Inflammatory macrophage (primary cell): ENCODE measurements around the gene COX6A1.
A peak's percentile ranks its signal among the peaks of the same experiment; 100 is the strongest.

Experiments used
- DNase-seq, 2 donors: peaks; one replicate each; pipeline ENCODE4 v3.0.0-alpha.2; 2020 to 2022
- total RNA-seq, 18 experiments: gene quantifications; one replicate each; lab custom pipeline; 2026; ENCODE audit warnings: mixed read lengths in 6 of 18, inconsistent platforms in 2 of 18; lab: John Stamatoyannopoulos, UW

Gene COX6A1
- 21.3 to 58.4 (median 42.4) reads per million in 18 experiments for total RNA-seq

DNA sequence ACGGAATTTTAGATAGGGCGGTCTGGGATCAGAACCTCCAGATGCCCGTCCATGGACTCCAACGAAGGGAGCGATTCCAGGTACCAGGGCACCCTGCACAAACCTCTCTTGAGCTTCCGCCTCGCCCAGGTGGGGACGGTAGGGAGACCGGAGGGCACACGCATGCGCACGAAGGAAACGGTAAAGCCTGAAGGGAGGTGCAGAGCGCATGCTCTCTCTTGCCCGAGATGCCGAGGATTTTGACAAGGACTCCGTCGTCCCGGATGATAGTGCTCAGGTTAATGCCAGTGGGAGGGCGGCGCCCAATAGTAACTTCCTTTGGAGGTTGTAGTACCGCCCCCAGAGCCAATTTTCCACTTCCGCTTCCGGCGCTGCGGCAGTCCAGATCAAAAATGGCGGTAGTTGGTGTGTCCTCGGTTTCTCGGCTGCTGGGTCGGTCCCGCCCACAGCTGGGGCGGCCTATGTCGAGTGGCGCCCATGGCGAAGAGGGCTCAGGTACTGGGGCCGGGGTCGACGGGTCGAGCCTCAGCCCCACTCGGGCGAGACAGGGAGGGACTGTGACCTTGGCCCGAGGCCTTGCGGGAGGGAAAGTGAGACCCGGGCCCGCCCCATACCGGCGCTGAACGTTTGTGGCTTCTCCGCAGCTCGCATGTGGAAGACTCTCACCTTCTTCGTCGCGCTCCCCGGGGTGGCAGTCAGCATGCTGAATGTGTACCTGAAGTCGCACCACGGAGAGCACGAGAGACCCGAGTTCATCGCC lies at the start of gene COX6A1:
TSS of gene COX6A1 (plus strand) at position 379 of the 760 bp plus-strand sequence. CDS start at position 393, 14 bp downstream.
- peak; percentile 98 to 99 for DNase-seq

DNA sequence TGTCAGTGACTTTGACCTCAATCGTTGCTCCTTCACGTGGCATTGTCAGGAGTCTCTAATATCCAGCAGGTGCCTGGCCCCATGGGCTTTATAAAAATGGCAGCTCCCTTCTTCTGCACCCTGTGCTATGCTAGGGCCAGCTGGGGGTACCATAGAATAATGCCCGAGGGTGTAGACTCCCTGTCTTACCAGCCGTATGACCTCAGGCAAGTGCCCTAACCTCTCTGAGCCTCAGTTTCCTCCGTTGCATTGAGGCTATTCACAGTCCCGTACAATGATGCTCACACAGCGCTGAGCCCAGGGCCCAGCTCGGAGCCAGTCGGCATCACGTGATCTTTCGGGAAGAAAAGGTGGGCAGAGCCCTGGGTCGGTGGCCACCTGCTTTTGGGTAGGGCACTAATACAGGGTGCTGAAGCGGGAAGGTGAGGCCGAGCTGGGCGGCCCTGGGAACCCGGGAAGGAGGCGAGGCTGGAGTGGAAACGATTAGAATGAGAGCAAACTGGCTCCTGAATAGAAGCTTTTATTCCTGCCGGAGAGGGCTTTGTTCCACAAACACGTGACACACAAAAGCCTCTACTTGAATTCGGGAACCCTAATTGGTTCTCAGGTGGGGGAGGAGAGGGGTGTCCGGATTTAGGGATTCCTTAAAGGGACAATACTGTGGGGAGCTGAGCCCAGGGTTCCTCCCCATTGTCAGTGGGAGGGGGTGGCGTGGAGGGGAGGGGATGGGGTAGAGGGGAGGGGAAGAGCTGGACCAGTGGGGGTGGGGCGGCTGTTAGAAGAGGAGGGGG lies 49.0 kb upstream of the COX6A1 start:
- no peak for DNase-seq

DNA sequence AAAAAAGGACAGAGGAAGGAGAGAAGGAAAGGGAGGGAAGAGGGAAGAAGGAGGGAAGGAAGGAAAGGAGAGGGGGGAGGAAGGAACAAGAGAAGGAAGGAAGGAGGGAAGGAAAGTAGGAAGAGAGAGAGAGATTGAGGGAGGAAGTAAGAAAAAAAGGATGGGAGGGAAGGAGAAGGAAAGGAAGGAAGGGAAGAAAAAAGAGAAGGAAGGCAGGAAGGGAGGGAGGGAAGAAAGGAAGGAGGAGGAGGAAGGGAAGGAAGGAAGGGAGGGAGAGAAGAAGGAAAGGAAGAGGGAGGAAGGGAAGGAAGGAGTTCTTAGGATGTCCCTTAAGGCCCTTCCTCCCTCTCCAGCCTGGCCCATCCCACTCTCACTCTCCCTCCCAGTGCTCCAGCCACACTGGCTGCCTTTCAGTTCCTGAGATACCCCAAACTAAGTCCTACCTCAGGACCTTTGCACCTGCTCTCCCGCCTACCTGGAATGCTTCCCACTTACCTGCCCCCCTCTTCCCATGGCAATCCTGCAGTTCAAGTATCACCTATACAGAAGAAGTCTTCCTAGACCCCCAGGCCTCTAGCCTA lies 47.3 kb upstream of the COX6A1 start:
- DNase-seq: no peak

- DNase-seq: no peak
Observed at GRCh38 chr12:120394483-120395367, 43.2 kb upstream of the COX6A1 start.

- no peak for DNase-seq
Observed at GRCh38 chr12:120397824-120398540, 39.9 kb upstream of the COX6A1 start.

- DNase-seq: no peak
Observed at GRCh38 chr12:120399531-120399930, 38.4 kb upstream of the COX6A1 start.

GRCh38 chr12:120402217-120402616 lies 35.7 kb upstream of the COX6A1 start:
- DNase-seq: no peak

DNA sequence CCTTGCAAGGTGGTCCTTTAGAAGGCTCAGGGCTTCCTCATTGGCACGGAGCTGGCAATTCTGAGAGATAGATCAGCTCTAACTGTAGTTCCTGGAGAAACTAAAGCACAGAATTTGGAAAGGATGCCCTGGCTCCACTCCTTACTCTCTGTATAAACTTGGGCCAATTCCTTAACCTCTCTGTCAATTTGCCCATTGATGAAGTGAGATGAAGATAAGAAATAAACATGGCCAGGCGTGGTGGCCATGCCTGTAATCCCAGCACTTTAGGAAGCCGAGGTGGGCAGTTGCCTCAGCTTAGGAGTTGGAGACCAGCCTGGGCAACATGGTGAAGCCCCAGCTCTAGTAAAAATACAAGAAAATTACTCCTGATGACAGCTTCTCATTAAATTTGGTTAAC lies 34.0 kb upstream of the COX6A1 start:
- DNase-seq: no peak

DNA sequence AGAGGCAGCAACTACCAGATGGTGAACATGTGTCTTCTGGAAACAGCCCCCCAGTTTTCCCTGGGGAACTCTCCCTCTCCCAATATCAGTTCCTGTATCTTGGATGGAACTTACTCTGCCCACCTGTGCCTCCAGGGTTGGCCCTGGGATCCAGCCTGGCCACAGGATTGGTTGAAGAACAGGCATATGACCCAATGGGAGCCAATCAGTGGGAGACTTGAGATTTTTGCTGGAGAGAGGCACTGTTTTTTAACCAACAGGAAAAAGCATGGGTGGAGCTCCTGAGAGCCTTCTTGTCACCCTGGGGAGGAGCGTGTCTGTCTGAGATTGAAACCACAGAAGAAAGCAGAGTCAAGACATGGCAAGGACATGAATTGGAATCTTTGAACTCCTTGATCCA lies 33.6 kb upstream of the COX6A1 start:
- DNase-seq: no peak

- no peak for DNase-seq
Observed at GRCh38 chr12:120406069-120406468, 31.8 kb upstream of the COX6A1 start.

DNA sequence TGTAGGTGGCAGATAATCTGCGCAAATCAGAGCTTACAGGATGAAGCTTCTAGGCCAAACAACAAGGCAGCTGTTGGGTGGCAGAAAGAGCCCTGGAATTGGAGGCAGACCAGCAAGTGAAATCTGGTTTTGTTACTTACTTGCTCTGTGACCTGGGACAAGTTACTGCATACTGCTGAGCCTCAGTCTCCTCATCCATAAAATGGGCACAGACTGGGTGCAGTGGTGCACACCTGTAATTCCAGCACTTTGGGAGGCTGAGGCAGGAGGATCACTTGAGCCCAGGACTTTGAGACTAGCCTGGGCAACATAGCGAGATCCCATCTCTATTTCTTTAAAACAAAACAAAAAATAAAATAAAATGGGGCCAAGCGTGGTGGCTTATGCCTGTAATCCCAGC lies 31.4 kb upstream of the COX6A1 start:
- no peak for DNase-seq

DNA sequence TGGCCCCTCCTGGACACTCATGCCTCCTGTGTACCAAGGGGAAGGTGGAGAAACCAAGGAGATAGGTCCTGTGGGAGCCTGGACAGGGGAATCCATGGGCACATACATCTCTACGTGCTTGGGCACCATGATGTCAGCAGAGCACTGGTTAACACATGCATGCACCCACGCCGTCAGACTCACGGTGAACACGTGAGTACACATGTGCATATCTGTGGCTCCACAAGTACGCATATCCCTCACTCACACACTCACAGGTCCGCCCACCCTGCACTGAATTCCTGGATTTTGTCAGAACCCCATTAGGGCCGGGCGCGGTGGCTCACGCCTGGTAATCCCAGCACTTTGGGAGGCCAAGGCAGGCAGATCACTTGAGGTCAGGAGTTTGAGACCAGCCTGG lies 29.1 kb upstream of the COX6A1 start:
- DNase-seq: no peak

GRCh38 chr12:120412421-120412820 lies 25.5 kb upstream of the COX6A1 start:
- DNase-seq: no peak

DNA sequence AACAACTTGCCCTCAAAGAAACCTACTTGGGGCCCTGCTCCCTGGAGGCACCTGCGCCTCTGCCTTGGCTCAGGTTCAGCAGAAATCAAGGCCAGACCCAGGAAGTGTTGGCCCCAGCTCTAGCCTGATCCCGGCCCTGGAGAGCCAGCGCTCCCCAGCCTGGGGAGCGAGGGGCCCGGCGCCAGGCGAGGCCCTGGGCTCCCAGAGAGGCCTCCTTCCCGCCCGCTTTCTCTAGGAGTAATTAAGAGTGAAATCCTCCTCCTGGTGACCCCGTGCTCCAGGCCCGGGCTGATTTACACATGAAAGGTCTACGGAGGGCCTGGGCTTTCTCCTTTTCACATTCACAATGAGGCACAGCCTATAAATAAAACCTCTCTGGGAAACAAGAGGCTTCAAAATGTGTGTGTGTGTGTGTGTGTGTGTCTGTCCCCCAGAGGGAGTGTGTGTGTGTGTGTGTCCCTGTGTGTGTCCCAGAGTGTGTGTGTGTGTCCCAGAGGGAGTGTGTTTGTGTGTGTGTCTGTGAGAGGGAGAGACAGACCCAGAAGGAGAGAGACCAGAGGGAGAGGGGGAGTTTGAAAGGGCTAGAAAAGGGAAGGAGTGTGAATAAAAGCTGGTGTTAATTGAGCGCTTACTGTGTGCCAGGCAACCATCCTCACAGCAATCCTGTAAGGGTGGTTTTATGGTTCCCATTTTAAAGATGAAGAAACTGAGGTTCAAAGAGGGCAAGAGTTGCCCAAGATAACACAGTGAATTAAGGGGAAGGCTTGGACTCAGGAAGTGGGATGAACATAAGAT lies 23.8 kb upstream of the COX6A1 start:
- DNase-seq: no peak

- no peak for DNase-seq
Observed at GRCh38 chr12:120416490-120417216, 21.3 kb upstream of the COX6A1 start.

GRCh38 chr12:120417917-120418580 lies 19.9 kb upstream of the COX6A1 start:
- no peak for DNase-seq

DNA sequence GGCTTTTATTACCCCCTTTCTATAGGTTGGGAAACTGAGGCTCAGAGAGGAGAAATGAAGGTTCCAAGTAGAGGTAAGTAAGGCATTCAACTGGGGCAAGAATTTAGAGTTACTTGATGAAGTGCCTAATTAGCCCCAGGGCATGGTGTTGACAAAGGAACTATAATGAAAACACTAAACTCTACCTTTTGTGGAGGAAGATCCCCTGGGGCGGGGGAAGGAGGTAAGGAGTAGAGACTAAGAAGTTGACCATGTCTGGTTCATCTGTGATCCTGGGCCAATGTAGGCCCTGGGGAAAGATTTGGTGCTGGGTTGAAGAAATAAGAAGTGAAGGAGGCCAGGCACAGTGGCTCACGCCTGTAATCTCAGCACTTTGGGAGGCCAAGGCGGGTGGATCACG lies 16.2 kb upstream of the COX6A1 start:
- DNase-seq: no peak

GRCh38 chr12:120422892-120423456 lies 14.9 kb upstream of the COX6A1 start:
- DNase-seq: no peak

- DNase-seq: no peak
Observed at GRCh38 chr12:120425797-120426196, 12.1 kb upstream of the COX6A1 start.
